ENCODE data around the gene NFIA. TPM values are rescaled to one million over a fixed set of nuclear protein-coding genes. Genes with fewer than 3 reads are reported as not detected.

NFIA gene
- total and polyA plus RNA-seq, 2 of the 13 experiments (the other 11 are each of a cell fraction or from before 2014, with no cell fraction given), result 14.7 to 28.5 TPM

- TF ChIP-seq XRCC5 (optimal IDR thresholded peaks at IDR 0.05; ENCODE audit: low read length) (peak; percentile 83), ZNF614 (CRISPR knock-in tag; IDR thresholded peaks at IDR 0.05; ENCODE audit: borderline replicate concordance) (peak; percentile 13; the same call in 1 of the 2 replicates), HNRNPLL (IDR thresholded peaks at IDR 0.05; ENCODE audit: low read depth, low read length, poor library complexity, severe bottlenecking) (peak; percentile 36), RNF2 (conservative IDR thresholded peaks at IDR 0.05; ENCODE audit: low read depth) (peak; percentile 64; the same call in 1 of the 2 replicates), ZNF572 (CRISPR knock-in tag; IDR thresholded peaks at IDR 0.05) (peak; percentile 93), ZNF776 (CRISPR knock-in tag; IDR thresholded peaks at IDR 0.05) (0 out of 2 replicates have a peak, but pooled peaks have one; percentile 47), ZNF580 (CRISPR knock-in tag; IDR thresholded peaks at IDR 0.05; ENCODE audit: borderline replicate concordance, low read depth) (0 out of 2 replicates have a peak, but pooled peaks have one; percentile 53), SRSF1 (optimal IDR thresholded peaks at IDR 0.05; ENCODE audit: low read depth, low read length) (peak; percentile 48), NONO (IDR thresholded peaks at IDR 0.05) (no peak), NONO (CRISPR knock-in tag; conservative IDR thresholded peaks at IDR 0.05) (peak; percentile 54; the same call in 1 of the 2 replicates), KDM4B (CRISPR knock-in tag; IDR thresholded peaks at IDR 0.05) (0 out of 2 replicates have a peak, but pooled peaks have one; percentile 56), GATAD2A (CRISPR knock-in tag; IDR thresholded peaks at IDR 0.05) (0 out of 2 replicates have a peak, but pooled peaks have one; percentile 20), ZNF3 (CRISPR knock-in tag; IDR thresholded peaks at IDR 0.05) (no peak), REPIN1 (CRISPR knock-in tag; IDR thresholded peaks at IDR 0.05; ENCODE audit: borderline replicate concordance, low read depth) (peak; percentile 94), SOX6 (IDR thresholded peaks at IDR 0.05) (no peak; the same call in 1 of the 2 replicates), SOX6 (CRISPR knock-in tag; IDR thresholded peaks at IDR 0.05) (peak; percentile 39; the same call in 1 of the 2 replicates), ZNF225 (CRISPR knock-in tag; IDR thresholded peaks at IDR 0.05) (0 out of 2 replicates have a peak, but pooled peaks have one; percentile 60), CENPT (CRISPR knock-in tag; IDR thresholded peaks at IDR 0.05; ENCODE audit: low read depth) (0 out of 2 replicates have a peak, but pooled peaks have one; percentile 34), ZNF687 (CRISPR knock-in tag; IDR thresholded peaks at IDR 0.05) (peak; percentile 78), POLR2AphosphoS5 (IDR thresholded peaks at IDR 0.05; ENCODE audit: low read depth, low read length) (no peak)
- TF ChIP-seq, protein P1, sequence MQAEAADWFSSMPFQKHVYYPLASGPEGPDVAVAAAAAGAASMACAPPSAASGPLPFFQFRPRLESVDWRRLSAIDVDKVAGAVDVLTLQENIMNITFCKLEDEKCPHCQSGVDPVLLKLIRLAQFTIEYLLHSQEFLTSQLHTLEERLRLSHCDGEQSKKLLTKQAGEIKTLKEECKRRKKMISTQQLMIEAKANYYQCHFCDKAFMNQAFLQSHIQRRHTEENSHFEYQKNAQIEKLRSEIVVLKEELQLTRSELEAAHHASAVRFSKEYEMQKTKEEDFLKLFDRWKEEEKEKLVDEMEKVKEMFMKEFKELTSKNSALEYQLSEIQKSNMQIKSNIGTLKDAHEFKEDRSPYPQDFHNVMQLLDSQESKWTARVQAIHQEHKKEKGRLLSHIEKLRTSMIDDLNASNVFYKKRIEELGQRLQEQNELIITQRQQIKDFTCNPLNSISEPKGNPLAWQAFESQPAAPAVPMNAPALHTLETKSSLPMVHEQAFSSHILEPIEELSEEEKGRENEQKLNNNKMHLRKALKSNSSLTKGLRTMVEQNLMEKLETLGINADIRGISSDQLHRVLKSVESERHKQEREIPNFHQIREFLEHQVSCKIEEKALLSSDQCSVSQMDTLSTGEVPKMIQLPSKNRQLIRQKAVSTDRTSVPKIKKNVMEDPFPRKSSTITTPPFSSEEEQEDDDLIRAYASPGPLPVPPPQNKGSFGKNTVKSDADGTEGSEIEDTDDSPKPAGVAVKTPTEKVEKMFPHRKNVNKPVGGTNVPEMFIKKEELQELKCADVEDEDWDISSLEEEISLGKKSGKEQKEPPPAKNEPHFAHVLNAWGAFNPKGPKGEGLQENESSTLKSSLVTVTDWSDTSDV (CRISPR knock-in tag; IDR thresholded peaks at IDR 0.05), result peak; percentile 73; the same call in 1 of the 2 replicates
- TF ChIP-seq, protein P2, sequence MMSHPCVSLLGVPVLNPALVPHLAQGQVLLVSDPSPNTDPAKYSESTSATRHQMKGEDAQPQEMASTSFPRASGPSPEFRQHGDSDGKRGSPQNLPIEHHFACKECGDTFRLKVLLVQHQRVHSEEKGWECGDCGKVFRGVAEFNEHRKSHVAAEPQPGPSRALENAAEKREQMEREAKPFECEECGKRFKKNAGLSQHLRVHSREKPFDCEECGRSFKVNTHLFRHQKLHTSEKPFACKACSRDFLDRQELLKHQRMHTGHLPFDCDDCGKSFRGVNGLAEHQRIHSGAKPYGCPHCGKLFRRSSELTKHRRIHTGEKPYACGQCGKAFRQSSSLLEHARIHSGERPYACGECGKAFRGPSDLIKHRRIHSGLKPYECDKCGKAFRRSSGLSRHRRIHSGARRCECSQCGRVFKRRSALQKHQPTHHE (CRISPR knock-in tag; IDR thresholded peaks at IDR 0.05; ENCODE audit: borderline replicate concordance), result no peak
Measured at GRCh38 chr1:61043010-61043820, 39.1 kb upstream of the NFIA start (continued).
